Transverse colon (tissue), 4 donors: ENCODE results near the gene NPEPL1. TPM values are rescaled to one million over a fixed set of nuclear protein-coding genes. Genes with fewer than 3 reads are reported as not detected.

Source experiments
- DNase-seq: peaks from one replicate; pipeline ENCODE4 v3.0.0-alpha.2; 2019
- H3K27ac ChIP-seq, 4 donors: fragments of 200-600 bp; sonication (generic); 2 replicates each; pipeline ENCODE4 v1.5.1; 2016 to 2018; ENCODE audit warnings: inconsistent platforms in 4 of 4
- H3K27me3 ChIP-seq: fragments of 200-600 bp; sonication (generic); 2 replicates; pipeline ENCODE4 v1.5.1; 2017; ENCODE audit warnings: inconsistent platforms
- H3K36me3 ChIP-seq, 4 donors: fragments of 200-600 bp; sonication (generic); 2 replicates each; pipeline ENCODE4 v1.5.1; 2017 to 2019; ENCODE audit warnings: inconsistent platforms in 4 of 4
- H3K4me1 ChIP-seq, 4 donors: fragments of 200-600 bp; sonication (generic); 2 replicates each; pipeline ENCODE4 v1.5.1; 2017 to 2020; ENCODE audit warnings: inconsistent platforms in 4 of 4
- H3K4me3 ChIP-seq, 4 donors: fragments of 200-600 bp; sonication (generic); 1 replicate in 1 of 4; 2 replicates in 3 of 4; pipeline versions ENCODE4 v1.5.1 to v1.6.1; 2017 to 2019; ENCODE audit warnings: inconsistent platforms in 4 of 4
- H3K9me3 ChIP-seq, 2 donors: fragments of 200-600 bp; sonication (generic); 2 replicates each; pipeline ENCODE4 v1.5.1; 2017 to 2019; ENCODE audit warnings: inconsistent platforms in 2 of 2
- CTCF ChIP-seq, 5 experiments: fragments of 200-600 bp in 3 of 5; fragments of 450-650 bp in 2 of 5; sonication (generic) in 3 of 5; IDR thresholded peaks; 1 replicate in 2 of 5; 2 replicates in 3 of 5; pipeline ENCODE4 v1.5.1; 2016 to 2017; ENCODE audit warnings: antibody characterized with exemption in 5 of 5, inconsistent platforms in 3 of 5, mild to moderate bottlenecking in 2 of 5, moderate library complexity in 1 of 5
- EP300 ChIP-seq: sonication (generic); formaldehyde crosslinking; IDR thresholded peaks from one replicate; pipeline ENCODE4 v1.6.1; 2017; ENCODE audit warnings: antibody characterized with exemption, low read depth
- POLR2A ChIP-seq: fragments of 450-650 bp; IDR thresholded peaks from one replicate; pipeline ENCODE4 v1.6.1; 2016; ENCODE audit warnings: antibody characterized with exemption, mild to moderate bottlenecking, moderate library complexity
- POLR2AphosphoS5 ChIP-seq, 3 donors: sonication (generic); formaldehyde crosslinking; IDR thresholded peaks; one replicate each; pipeline ENCODE4 v1.6.1; 2016; ENCODE audit warnings: antibody characterized with exemption in 3 of 3
- WGBS, 2 donors: methylation state at CpG; one replicate each; pipeline ENCODE4 v1.1.5; 2018; ENCODE audit warnings: low coverage in 1 of 2; 5-methylcytosine and 5-hydroxymethylcytosine counted together
- in situ Hi-C, 4 donors: fragments of 200-750 bp; cut with MboI; loops; one replicate each; pipeline versions ENCODE4 v1.15.0 to v1.15.1; 2017; ENCODE audit warnings: low sequenced_read_pairs in 3 of 4, low pct_ligation_motif_present in 1 of 4, low pct_unique_long_range_greater_than_20kb in 1 of 4
- intact Hi-C: fragments of 100-400 bp; cut with DNase I; formaldehyde crosslinking; loops from one replicate; pipeline ENCODE4 v1.15.1; 2023; ENCODE audit warnings: low total_unique reads
- total RNA-seq, 4 donors: library from RNA; depleted of rRNA; stranded (reverse); fragments of >200 nt; gene quantifications; one replicate each; pipeline ENCODE4 v1.1.0, GENCODE V29; 2016

Gene NPEPL1
- total RNA-seq, 4 donors from 2014 or later, result 33.3 to 109 (median 66.9) TPM

- H3K27me3 ChIP-seq, result no peaks in the 10 kb centered on the region
- in situ Hi-C loops, result no loop called here
- no peak for DNase-seq
- TF ChIP-seq POLR2A (no peak), POLR2AphosphoS5 (IDR thresholded peaks at IDR 0.05) (no peak), EP300 (no peak), CTCF (IDR thresholded peaks at IDR 0.05) (no peak)
- no peak overlapping the region for H3K4me3 ChIP-seq
- no peaks in the 10 kb centered on the region for H3K9me3 ChIP-seq
- intact Hi-C loops, result no loop called here
- H3K36me3 ChIP-seq, result no peaks in the 10 kb centered on the region
- H3K4me1 ChIP-seq, result no peaks in the 10 kb centered on the region
- WGBS, 2 donors, result 87% methylated on average over 14 of the region's 18 CpGs; no CpG with 5 or more reads in 1 of the 2 donors
- no peak overlapping the region for H3K27ac ChIP-seq
These were observed 23.3 kb downstream of the NPEPL1 start for GRCh38 chr20:58715801-58716475.

DNA sequence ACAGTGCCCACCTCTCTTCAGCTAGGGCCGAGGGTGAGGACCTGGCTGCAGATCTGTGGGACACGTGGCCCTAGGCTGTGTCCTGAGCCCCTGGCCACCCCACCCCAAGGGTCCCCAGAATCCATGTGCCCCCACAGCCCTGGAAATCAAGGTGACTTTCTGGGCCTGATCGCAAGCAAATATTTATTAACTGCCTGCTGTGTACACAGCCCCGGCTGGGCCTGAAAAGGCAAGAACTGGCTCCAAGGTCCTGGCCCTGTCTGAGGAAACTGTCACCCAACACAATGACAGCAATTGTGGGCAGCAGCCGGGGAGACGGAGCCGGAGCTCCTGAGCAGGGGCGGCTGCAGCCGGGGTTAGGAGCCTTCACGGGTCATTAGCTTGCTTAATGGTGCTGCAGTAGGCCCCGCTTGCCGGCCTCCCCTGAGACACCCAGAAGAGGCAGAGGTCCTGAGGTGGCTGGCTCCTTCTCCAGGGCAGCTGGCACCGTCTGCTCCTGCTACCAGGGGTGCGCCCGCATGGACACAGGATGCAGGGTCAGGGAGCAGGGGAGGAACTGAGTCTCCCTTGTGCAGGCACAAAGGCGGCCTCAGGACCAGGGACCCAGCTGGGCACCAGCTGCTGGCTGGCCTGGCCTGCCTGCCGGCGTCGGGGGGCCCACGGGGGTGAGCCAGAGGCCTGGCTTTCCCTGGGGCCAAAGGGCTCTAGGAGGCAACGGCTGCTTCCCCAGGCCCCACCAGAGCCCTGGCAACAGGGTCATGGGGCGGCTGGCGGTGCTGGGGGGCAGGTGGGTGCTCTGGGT, 24.1 kb downstream of the NPEPL1 start:
- in situ Hi-C loops, result no loop called here
- no peak overlapping the region for H3K27ac ChIP-seq
- peak; percentile 6 for DNase-seq
- WGBS, 2 donors, result 78% methylated on average over 10 of the region's 23 CpGs; no CpG with 5 or more reads in 1 of the 2 donors
- H3K4me1 ChIP-seq, result no peaks in the 10 kb centered on the region
- intact Hi-C loops, result no loop called here
- no peak overlapping the region for H3K4me3 ChIP-seq
- no peaks in the 10 kb centered on the region for H3K36me3 ChIP-seq
- TF ChIP-seq POLR2A (no peak), POLR2AphosphoS5 (IDR thresholded peaks at IDR 0.05) (no peak), CTCF (IDR thresholded peaks at IDR 0.05) (no peak), EP300 (no peak)
- no peaks in the 10 kb centered on the region for H3K9me3 ChIP-seq
- peaks cover 7% of the 10 kb centered on the region for H3K27me3 ChIP-seq

GRCh38 chr20:58717278-58718091, 24.9 kb downstream of the NPEPL1 start:
- peak; percentile 7 for DNase-seq
- TF ChIP-seq EP300 (no peak), POLR2AphosphoS5 (IDR thresholded peaks at IDR 0.05) (no peak), CTCF (IDR thresholded peaks at IDR 0.05) (no peak), POLR2A (no peak)
- no peaks in the 10 kb centered on the region for H3K36me3 ChIP-seq
- intact Hi-C loops, result no loop called here
- peaks cover 15% of the 10 kb centered on the region for H3K27me3 ChIP-seq
- no peaks in the 10 kb centered on the region for H3K4me1 ChIP-seq
- no peak overlapping the region for H3K27ac ChIP-seq
- H3K9me3 ChIP-seq, result no peaks in the 10 kb centered on the region
- in situ Hi-C loops, result no loop called here
- H3K4me3 ChIP-seq, result no peak overlapping the region
- 87% methylated on average over 23 of the region's 23 CpGs; no CpG with 5 or more reads in 1 of the 2 donors for WGBS, 2 donors

GRCh38 chr20:58718121-58718563, 25.5 kb downstream of the NPEPL1 start:
- WGBS, 2 donors, result 95% methylated on average over 15 of the region's 15 CpGs; no CpG with 5 or more reads in 1 of the 2 donors
- intact Hi-C loops, result no loop called here
- H3K36me3 ChIP-seq, result no peaks in the 10 kb centered on the region
- TF ChIP-seq POLR2AphosphoS5 (IDR thresholded peaks at IDR 0.05) (no peak), EP300 (no peak), CTCF (IDR thresholded peaks at IDR 0.05) (no peak), POLR2A (no peak)
- no peaks in the 10 kb centered on the region for H3K4me1 ChIP-seq
- no peak overlapping the region for H3K4me3 ChIP-seq
- no peak overlapping the region for H3K27ac ChIP-seq
- peak; percentile 4 for DNase-seq
- in situ Hi-C loops, result no loop called here
- H3K9me3 ChIP-seq, result no peaks in the 10 kb centered on the region
- H3K27me3 ChIP-seq, result peaks cover 19% of the 10 kb centered on the region
